GM21528 (cell line): Measurements from ENCODE around the gene CXCL16.
"Not testable (repeated sequence)": the region's sequence is repeated elsewhere in the genome, so short reads cannot be mapped to it uniquely, and the experiment has no call there.

ENCODE experiments used
- ATAC-seq: cut with Tn5 transposase; IDR thresholded peaks from one replicate; pipeline ENCODE4 v1.9.1; 2021; ENCODE audit warnings: mild to moderate bottlenecking, moderate library complexity; ENCODE audit not compliant: unreplicated experiment, low FRiP score

The CXCL16 gene

DNA sequence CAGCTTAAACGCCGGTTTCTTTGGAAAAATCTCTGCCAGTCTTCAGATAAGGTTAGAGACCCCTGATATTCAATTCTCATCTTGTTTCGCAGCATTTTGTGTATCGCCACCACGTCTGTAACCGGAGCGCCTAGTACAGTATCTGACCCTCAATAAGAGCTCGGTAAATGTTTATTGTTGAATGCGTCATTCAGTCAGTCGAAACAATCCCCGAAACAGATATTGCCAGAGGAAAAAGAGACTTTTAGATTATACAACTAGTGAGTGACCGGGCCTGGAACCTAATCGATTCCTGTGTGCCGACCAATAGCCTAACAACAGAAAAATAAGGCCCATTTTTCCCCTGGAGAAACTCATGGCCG, 36.4 kb downstream of the CXCL16 start:
- ATAC-seq = no peak

DNA sequence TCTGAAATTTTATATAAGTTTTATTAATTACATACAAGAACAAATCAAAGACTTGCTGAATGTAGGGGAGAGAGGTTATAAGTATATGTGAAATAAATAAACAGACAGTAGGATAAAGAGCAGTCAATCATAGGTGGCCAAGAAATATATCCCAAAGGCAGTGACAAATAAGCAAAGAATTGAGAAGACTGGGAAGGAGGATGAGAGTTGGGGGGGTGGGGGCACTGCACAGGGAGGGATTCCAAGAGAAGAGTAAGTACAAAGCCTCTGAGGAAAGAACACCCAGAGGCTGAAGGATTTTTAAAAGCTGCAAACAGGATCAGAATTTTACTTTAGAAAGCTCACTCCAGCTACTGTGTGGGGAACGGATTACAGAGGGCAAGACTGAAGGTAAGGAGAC, 38.6 kb downstream of the CXCL16 start:
- ATAC-seq = no peak

GRCh38 chr17:4699401-4700056, 40.2 kb downstream of the CXCL16 start:
- ATAC-seq = not testable (repeated sequence)

DNA sequence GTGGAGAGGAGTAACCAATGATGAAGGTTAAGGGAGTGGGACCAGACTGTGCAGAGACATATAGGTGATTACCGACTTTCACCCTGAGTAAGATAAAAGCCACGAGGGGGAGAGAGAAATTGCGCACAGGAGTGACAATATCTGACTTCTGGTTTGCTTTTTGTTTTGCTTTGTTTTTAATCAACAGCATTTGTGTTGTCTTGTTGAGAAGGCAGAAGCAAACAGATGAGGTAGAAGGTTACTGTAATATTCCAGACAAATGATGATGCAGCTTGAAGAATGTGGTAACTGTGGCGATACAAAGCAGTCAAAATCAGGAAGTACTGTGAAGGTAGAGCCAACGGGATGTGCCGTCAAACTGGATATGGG, 43.3 kb downstream of the CXCL16 start:
- ATAC-seq = no peak

GRCh38 chr17:4693416-4693815, 46.3 kb downstream of the CXCL16 start:
- no peak for ATAC-seq

DNA sequence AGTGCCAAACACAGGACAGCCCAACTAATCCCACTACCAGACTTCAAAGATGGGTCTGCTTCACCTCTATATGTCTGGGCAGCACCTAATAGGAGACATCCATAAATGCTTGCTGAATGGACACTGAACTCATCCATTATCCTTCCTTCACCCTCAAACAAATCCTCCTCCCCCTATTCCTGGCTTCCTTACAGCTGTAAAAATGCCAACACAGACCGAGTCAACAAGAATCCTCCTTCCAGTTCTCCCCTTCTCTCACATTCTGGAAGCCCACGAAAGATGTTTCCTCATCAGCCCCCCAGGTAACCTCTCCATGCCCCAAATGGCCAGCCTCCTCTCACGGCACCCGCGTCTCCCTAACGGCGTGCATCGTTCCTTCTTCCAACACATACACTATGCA, 48.0 kb downstream of the CXCL16 start:
- no peak for ATAC-seq

- ATAC-seq = no peak
Measured at GRCh38 chr17:4690745-4691144, 49.0 kb downstream of the CXCL16 start.

DNA sequence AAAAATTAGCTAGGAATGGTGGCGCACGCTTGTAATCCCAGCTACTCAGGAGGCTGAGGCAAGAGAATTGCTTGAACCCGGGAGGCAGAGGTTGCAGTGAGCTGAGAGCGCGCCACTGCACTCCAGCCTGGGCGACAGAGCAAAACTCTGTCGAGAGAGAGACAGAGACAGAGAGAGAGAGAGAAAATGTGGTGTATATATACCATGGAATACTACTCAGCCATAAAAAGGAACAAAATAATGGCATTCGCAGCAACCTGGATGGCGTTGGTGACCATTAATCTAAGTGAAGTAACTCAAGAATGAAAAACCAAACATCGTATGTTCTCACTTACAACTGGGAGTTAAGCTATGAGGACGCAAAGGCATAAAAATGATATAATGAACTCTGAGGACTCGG, 49.9 kb downstream of the CXCL16 start:
- not testable (repeated sequence) for ATAC-seq

GRCh38 chr17:4683739-4684138, 56.0 kb downstream of the CXCL16 start:
- not testable (repeated sequence) for ATAC-seq
